ENCODE measurements around the gene ST6GALNAC3.

Gene ST6GALNAC3

DNA sequence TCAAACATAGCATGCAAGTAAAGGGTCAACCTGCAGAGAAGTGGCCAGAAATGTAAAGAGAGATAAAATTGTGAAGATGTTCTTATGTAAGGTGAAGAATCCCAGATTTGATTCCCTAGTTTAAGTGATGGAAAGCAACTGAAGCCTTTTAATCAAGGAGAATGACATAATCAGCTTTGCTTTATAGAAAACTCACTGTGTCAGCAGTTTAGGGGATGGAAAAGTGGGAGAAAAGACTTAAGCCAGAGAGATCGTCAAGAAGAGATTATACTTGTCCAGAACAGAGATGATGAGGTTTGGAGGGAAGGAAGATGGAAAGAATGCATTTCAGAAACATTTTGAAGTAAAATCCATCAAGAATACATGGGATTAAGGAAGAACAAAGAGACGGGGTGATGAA is 517.4 kb downstream of the ST6GALNAC3 start:
- Mint-ChIP-seq H3K4me3 (no peak overlapping the region), H3K4me1 (ENCODE audit: low read depth) (no peaks in the 10 kb centered on the region), H3K27ac (no peak overlapping the region), H3K36me3 (ENCODE audit: low read depth) (no peaks in the 10 kb centered on the region), H3K9me3 (peaks cover 4% of the 10 kb centered on the region), H3K27me3 (no peaks in the 10 kb centered on the region)

DNA sequence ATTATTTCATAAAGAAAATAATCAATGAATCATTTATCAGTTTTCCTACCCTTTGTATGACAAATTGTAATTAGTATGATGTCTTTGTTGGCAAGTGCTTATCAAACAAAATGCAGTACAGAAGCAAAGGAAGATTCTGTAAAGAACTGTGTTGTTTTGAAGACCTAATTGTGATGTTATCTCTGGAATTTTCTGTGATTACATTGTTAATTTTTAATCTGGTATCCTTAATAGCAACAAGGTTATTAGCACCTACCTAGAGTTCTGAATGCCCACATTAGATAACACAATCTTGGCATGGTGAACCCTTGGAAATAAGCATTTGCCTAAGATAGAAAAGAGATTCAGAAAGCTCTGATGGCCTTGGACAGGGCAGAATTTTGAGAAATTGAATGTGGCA is 518.6 kb downstream of the ST6GALNAC3 start:
- Mint-ChIP-seq H3K9me3 (peaks cover 4% of the 10 kb centered on the region), H3K36me3 (ENCODE audit: low read depth) (no peaks in the 10 kb centered on the region), H3K27me3 (no peaks in the 10 kb centered on the region), H3K4me1 (ENCODE audit: low read depth) (no peaks in the 10 kb centered on the region), H3K4me3 (no peak overlapping the region), H3K27ac (no peak overlapping the region)

DNA sequence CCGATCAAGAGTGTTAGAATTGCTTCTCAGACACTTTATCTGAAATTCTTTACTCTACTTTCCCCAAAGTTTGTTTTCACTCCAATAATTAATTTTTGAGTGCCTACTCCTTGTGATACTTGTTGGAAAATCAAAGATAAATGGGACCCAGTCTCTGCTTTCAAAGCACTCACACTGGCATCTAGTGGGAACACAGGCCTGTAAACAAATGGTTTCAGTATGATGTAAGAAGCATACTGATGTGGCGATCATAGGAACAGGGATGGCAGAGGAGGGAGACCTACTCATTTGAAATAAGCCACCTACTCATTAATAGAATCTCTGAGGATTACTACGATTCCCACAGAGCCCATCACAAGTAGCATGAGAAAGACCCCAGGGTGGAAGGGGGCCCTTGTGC is 519.1 kb downstream of the ST6GALNAC3 start:
- Mint-ChIP-seq H3K36me3 (ENCODE audit: low read depth) (no peaks in the 10 kb centered on the region), H3K9me3 (peaks cover 4% of the 10 kb centered on the region)

GRCh38 chr1:76595024-76595423 is 520.5 kb downstream of the ST6GALNAC3 start:
- Mint-ChIP-seq H3K9me3 (peaks cover 4% of the 10 kb centered on the region), H3K27me3 (no peaks in the 10 kb centered on the region), H3K4me1 (ENCODE audit: low read depth) (no peaks in the 10 kb centered on the region), H3K36me3 (ENCODE audit: low read depth) (no peaks in the 10 kb centered on the region), H3K27ac (no peak overlapping the region), H3K4me3 (no peak overlapping the region)

More for the DNA sequence above, 519.1 kb downstream of the ST6GALNAC3 start:
- no peak overlapping the region for H3K27ac Mint-ChIP-seq
- H3K4me3 Mint-ChIP-seq = no peak overlapping the region
- H3K27me3 Mint-ChIP-seq = no peaks in the 10 kb centered on the region
- H3K4me1 Mint-ChIP-seq (ENCODE audit: low read depth) = no peaks in the 10 kb centered on the region

- Mint-ChIP-seq H3K4me3 (no peak overlapping the region), H3K9me3 (no peaks in the 10 kb centered on the region), H3K27me3 (peaks cover 5% of the 10 kb centered on the region), H3K4me1 (ENCODE audit: low read depth) (no peaks in the 10 kb centered on the region), H3K27ac (no peak overlapping the region), H3K36me3 (ENCODE audit: low read depth) (no peaks in the 10 kb centered on the region)
Measured at GRCh38 chr1:76601465-76601864, 526.9 kb downstream of the ST6GALNAC3 start.

- Mint-ChIP-seq H3K27me3 (no peaks in the 10 kb centered on the region), H3K27ac (no peak overlapping the region), H3K9me3 (no peaks in the 10 kb centered on the region), H3K4me3 (no peak overlapping the region), H3K4me1 (ENCODE audit: low read depth) (no peaks in the 10 kb centered on the region), H3K36me3 (ENCODE audit: low read depth) (no peaks in the 10 kb centered on the region)
Measured at GRCh38 chr1:76607717-76608116, 533.2 kb downstream of the ST6GALNAC3 start.

GRCh38 chr1:76611770-76612445 is 537.4 kb downstream of the ST6GALNAC3 start:
- Mint-ChIP-seq H3K27me3 (no peaks in the 10 kb centered on the region), H3K36me3 (ENCODE audit: low read depth) (no peaks in the 10 kb centered on the region)

GRCh38 chr1:76613886-76614285 is 539.3 kb downstream of the ST6GALNAC3 start:
- H3K4me3 Mint-ChIP-seq = no peak overlapping the region

More at GRCh38 chr1:76611770-76612445, 537.4 kb downstream of the ST6GALNAC3 start:
- no peaks in the 10 kb centered on the region for H3K4me1 Mint-ChIP-seq (ENCODE audit: low read depth)
- H3K27ac Mint-ChIP-seq = no peak overlapping the region
- H3K4me3 Mint-ChIP-seq = no peak overlapping the region
- H3K9me3 Mint-ChIP-seq = no peaks in the 10 kb centered on the region

DNA sequence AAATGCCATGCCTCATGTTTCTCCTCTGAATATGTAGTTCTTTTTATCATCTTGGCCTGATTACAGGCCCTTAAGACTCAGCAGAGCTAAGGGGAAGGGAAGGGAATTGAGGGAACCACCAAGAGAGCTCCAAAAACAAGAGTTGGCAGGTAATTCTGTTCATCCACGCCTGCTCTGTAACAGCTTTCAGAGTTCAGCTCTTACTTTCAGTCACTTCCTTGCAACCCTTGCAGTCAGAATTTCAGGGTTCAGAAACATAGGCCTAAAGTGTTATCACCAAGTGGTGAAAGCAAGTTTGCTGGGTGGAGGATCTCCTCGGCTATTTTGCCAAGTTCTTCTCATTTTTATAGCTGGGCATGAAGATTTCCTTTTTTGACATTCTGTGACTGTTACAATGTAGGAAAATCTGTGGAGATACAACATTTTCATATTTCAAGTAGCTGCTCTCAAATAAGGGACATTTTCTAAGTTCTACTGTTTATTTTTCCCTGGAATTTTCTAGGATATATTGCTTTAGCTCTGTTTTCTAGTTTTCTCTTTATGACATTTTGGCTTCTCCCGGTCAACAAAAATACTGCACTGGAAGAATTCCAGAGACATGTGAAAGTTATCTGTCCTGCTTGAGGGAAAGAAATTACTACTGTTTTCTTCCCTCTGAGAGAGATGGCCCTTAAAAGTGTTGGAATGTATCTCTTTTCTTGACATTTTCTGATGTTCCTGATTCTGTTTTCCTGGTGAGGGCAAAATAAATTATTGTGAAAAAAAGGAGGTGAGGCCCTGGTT is 540.9 kb downstream of the ST6GALNAC3 start:
- Mint-ChIP-seq H3K27me3 (no peaks in the 10 kb centered on the region), H3K4me1 (ENCODE audit: low read depth) (no peaks in the 10 kb centered on the region), H3K27ac (no peak overlapping the region), H3K4me3 (no peak overlapping the region), H3K36me3 (ENCODE audit: low read depth) (no peaks in the 10 kb centered on the region), H3K9me3 (no peaks in the 10 kb centered on the region)

More at GRCh38 chr1:76613886-76614285, 539.3 kb downstream of the ST6GALNAC3 start:
- no peaks in the 10 kb centered on the region for H3K9me3 Mint-ChIP-seq
- H3K36me3 Mint-ChIP-seq (ENCODE audit: low read depth) = no peaks in the 10 kb centered on the region
- H3K27me3 Mint-ChIP-seq = no peaks in the 10 kb centered on the region
- H3K4me1 Mint-ChIP-seq (ENCODE audit: low read depth) = no peaks in the 10 kb centered on the region
- no peak overlapping the region for H3K27ac Mint-ChIP-seq

DNA sequence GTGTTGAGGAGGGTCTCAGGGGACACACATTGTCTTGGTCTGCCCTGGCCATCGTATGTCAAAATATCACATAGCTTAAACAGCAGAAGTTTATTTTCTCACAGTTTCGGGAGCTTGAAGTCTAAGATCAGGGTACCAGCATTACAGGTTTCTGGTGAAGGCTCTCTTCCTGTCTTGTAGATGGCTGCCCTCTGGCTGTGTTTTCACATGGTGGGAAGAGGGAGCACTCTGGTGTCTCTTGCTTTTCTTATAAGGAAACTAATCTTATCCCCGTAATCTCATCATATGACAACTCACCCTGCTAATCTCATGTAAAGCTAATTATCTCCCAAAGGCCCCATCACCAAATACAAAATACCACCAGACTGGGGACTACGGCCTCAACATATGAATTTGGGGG is 545.8 kb downstream of the ST6GALNAC3 start:
- H3K4me1 Mint-ChIP-seq (ENCODE audit: low read depth) = no peaks in the 10 kb centered on the region
- H3K9me3 Mint-ChIP-seq = no peaks in the 10 kb centered on the region
- H3K27ac Mint-ChIP-seq = no peak overlapping the region
- no peaks in the 10 kb centered on the region for H3K36me3 Mint-ChIP-seq (ENCODE audit: low read depth)
- H3K4me3 Mint-ChIP-seq = no peak overlapping the region
- H3K27me3 Mint-ChIP-seq = peaks cover 4% of the 10 kb centered on the region

DNA sequence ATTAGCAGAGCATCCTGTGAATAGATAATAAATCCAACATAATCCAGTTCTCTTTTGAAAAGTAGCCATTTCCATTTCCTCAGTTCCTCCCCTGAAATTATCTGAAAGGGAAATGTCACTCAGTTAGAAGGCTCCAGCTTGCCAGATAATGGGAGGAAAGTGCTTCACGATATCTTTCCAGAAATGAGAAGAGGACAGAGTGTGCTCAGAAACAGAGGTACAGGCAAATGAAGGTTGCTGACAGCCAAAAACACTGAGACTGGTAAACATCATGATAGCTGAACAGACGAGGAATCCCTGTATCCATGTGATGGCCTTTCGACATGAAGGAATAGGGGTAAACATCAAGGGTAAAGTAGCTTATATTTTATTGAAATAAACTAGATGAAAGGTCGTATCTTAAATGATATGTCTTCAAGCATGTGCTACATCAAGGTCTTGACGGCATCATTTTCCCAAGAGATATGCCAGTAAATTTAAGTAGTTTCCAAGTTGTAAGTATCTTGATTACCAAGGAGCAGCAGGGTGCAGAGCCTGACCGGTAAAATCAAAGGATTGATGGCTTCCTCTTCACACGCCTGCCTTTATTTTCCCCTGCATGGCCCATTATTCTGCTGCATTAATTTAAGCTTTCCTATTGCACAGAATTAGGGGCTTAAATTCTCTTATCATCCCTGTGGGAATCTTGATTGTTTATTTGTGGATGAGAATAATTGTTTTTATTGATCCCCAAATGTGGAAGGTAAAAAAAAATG is 548.4 kb downstream of the ST6GALNAC3 start:
- Mint-ChIP-seq H3K27ac (no peak overlapping the region), H3K4me1 (ENCODE audit: low read depth) (no peaks in the 10 kb centered on the region), H3K4me3 (no peak overlapping the region), H3K9me3 (no peaks in the 10 kb centered on the region), H3K36me3 (ENCODE audit: low read depth) (no peaks in the 10 kb centered on the region), H3K27me3 (peaks cover 4% of the 10 kb centered on the region)

- Mint-ChIP-seq H3K27me3 (peaks cover 4% of the 10 kb centered on the region), H3K4me1 (ENCODE audit: low read depth) (no peaks in the 10 kb centered on the region), H3K4me3 (no peak overlapping the region), H3K36me3 (ENCODE audit: low read depth) (no peaks in the 10 kb centered on the region), H3K9me3 (no peaks in the 10 kb centered on the region), H3K27ac (no peak overlapping the region)
Measured at GRCh38 chr1:76625886-76626678, 551.5 kb downstream of the ST6GALNAC3 start.

DNA sequence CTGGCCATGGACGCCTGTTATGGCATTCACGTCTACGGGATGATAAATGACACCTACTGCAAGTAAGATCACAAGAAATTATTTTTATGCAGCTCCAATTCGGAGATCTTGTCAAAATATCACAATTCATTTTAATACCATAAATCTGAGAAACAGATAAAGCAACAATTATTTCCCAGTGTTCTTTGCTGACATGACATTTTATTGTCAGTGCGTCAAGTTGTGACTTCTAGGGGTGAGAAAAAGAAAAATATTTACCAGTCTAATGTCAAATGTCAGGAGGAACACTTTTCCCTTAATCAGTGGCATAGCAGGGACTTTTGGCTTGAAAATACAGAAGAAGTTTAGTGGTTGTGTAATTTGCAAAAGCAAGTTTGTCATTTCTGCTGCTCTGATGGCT is 553.0 kb downstream of the ST6GALNAC3 start:
- no peak overlapping the region for H3K27ac Mint-ChIP-seq
- no peak overlapping the region for H3K4me3 Mint-ChIP-seq
- H3K4me1 Mint-ChIP-seq (ENCODE audit: low read depth) = no peaks in the 10 kb centered on the region
- no peaks in the 10 kb centered on the region for H3K36me3 Mint-ChIP-seq (ENCODE audit: low read depth)
- no peaks in the 10 kb centered on the region for H3K9me3 Mint-ChIP-seq
- H3K27me3 Mint-ChIP-seq = no peaks in the 10 kb centered on the region

DNA sequence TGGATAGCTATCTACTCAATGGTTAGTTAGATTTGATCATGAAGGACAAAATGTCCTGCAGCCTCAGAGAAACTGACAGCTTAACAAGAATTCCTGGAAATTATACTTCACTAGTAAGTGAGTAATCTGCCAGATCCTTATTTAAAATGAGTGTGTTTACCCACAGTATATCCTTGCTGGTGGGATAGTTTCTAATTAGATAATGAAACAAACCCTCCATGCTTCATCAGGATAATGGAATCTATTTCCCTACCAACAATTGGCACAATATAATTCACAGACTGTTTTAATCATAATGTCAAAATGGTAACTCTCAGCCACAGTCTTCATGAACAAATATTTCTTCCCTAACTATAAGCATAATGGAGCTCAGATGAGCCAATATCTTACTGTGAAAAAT is 553.4 kb downstream of the ST6GALNAC3 start:
- H3K9me3 Mint-ChIP-seq = no peaks in the 10 kb centered on the region
- H3K27ac Mint-ChIP-seq = no peak overlapping the region
- no peaks in the 10 kb centered on the region for H3K4me1 Mint-ChIP-seq (ENCODE audit: low read depth)
- H3K27me3 Mint-ChIP-seq = no peaks in the 10 kb centered on the region
- no peaks in the 10 kb centered on the region for H3K36me3 Mint-ChIP-seq (ENCODE audit: low read depth)
- H3K4me3 Mint-ChIP-seq = no peak overlapping the region

All from stimulated activated naive CD8-positive, alpha-beta T cell treated with anti-CD3 and anti-CD28 coated beads, Interleukin-15, Interleukin-2, amounts not matched to agents 100 ng/mL and 50 ng/mL, for 24 hours (primary cell).